Glomerular endothelial cell (primary cell): ENCODE measurements around the gene LELP1. TPM values are rescaled to one million over a fixed set of nuclear protein-coding genes. Genes with fewer than 3 reads are reported as not detected.
A peak's percentile ranks its signal among the peaks of the same experiment; 100 is the strongest.
"Not testable (repeated sequence)": the region's sequence is repeated elsewhere in the genome, so short reads cannot be mapped to it uniquely, and the experiment has no call there.

ENCODE experiments used
- DNase-seq: peaks from one replicate; pipeline ENCODE4 v3.0.0-alpha.2; 2011; ENCODE audit warnings: low read depth, low spot score; ENCODE audit errors: extremely low read depth
- total RNA-seq: library from RNA; depleted of rRNA; stranded (reverse); fragments of >200 nt; gene quantifications from 2 replicates; pipeline ENCODE4 v1.2.3, GENCODE V29; 2015

Gene LELP1
- not detected in 2 replicates for total RNA-seq

DNA sequence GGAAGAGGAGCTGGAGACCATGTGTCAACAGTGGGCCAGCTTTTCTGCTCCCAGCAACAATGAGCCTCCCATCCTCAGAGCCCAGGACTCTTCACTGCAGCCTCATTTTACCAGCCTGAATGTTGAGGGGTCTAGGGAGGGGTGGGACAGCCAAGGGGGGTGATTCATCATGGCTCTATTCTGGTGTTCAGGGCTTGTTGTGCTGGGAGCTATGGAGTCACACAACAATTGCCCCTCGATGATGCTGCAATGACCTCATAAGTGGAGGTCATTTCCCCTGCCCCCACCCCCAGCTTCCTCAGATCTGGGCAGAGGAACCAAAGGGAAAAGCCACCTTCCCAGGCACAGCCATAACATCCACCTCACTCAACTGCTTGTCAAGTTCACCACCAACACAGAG, at the start of gene LELP1:
TSS of gene LELP1 (plus strand) at position 301 of the 400 bp plus-strand sequence. CDS start 1,278 bp downstream, outside the sequence.
- no peak for DNase-seq

DNA sequence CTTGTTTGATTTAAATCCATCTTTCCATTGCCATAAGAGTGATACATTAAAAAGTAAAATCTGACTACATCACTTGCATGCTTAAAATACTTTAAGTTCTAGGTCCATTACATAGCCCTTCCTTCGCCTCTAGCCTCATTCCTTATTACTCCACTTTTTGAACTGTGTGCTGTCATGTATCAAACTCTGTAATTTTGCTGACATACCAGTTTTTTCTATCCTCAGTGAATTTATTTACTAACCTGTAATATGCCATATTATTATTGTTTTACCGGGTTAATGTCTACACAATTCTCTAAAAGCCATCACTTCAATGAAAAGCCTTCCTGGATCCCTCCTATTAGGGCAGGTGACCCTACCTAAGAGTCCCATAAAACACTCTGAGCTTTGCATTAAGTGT, 47.7 kb upstream of the LELP1 start:
- no peak for DNase-seq

DNA sequence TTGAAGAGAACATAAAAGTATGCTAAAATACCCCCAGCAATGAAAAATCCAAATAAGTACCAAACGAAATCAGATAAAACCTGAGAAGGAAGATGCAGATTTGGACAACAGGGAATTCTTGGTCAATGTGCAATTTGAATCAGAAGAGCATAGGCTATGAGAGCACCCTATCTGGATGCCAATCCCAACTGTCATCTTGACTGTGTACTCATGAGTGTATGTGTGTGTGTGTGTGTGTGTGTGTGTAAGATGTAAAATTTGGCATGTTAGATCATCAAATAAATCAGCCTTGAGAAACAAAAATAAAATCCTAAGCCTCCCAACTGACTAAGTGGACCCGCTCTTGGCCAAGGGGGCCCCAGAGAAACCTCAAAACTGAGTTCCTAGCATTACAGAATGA, 34.5 kb upstream of the LELP1 start:
- no peak for DNase-seq

DNA sequence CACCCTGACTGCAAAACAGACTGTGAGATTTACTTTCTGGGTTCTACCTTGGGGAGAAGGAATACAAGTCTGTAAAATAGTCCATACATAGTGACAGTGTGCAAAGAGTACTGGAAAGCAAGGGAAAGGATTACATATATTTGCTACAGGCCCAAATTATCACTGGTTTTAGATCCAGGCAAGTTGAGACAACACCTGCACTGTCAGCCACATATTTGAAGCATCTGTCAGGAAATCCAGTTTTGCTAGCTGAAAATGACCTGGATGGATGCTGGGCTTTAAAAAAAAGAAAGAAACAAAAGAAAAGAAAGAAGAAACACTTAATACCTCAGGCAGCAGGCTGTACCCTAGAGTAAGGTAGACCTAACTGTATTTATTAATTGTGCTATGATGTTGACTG, 28.6 kb upstream of the LELP1 start:
- no peak for DNase-seq

DNA sequence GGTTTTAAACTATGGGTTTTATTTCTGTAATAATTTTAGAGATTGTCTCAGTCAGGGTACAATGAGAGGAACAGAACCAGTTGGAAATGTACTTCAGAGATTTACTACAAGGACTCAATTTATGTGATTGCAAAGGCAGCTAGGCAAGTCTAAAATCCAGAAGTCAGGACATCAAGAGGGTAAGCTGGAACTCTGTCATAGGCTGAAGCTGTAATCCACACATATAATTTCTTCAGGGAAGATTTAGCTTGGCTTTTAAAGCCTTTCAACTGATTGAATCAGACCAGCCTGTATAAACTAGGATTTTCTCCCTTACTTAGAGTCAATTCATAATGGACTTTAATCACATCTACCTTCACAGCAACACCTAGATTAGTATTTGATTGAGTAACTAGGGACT, 24.3 kb upstream of the LELP1 start:
- no peak for DNase-seq

DNA sequence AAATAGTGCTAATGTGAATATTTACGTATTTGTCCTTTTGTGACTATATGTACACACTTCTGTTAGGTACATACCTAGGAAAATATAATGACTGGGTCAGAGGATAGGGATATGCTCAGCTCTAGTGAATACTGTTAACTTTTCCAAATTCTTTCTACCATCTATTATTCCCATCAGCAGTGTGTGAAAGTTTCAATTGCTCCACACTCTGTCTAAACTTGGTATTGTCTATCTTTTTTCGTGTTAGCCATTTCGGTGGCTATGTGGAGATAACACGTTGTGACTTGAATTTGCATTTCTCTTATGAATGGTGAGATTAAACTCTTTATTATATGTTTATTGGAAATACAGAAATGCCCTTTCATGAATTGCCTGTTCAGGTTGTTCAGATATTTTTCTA, 22.7 kb upstream of the LELP1 start:
- no peak for DNase-seq

DNA sequence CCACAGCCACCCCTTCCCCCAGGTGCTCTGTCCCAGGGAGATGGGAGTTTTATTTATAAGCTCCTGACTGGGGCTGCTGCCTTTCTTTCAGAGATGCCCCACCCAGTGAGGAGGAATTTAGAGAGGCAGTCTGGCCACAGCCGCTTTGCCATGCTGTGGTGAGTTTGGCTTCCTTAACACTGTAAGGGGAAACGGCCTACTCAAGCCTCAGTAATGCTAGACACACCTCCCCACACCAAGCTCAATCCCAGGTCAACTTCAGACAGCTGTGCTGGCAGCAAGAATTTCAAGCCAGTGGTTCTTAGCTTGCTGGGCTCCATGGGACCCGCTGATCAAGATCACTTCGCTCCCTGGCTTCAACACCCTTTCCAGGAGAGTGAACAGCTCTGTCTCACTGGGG, 14.9 kb upstream of the LELP1 start:
- DNase-seq: not testable (repeated sequence)

DNA sequence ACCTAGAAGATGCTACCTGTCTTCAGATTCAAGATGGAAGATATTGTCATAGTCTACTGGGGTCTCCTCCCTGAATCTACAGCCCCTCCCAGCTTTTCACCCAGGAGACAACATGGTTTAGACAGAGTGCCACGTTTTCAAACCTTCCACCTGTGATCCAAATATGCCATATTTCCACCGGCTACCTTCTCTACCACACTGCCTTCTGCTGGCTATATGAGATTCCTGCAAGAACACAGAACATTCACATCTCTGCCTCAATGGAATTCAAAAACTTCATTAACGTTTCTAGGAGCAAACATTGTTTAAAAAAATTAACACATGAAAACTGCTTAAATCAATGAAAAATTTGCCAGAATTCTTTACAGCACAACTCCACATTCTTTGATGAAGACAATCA, 12.9 kb upstream of the LELP1 start:
- no peak for DNase-seq

DNA sequence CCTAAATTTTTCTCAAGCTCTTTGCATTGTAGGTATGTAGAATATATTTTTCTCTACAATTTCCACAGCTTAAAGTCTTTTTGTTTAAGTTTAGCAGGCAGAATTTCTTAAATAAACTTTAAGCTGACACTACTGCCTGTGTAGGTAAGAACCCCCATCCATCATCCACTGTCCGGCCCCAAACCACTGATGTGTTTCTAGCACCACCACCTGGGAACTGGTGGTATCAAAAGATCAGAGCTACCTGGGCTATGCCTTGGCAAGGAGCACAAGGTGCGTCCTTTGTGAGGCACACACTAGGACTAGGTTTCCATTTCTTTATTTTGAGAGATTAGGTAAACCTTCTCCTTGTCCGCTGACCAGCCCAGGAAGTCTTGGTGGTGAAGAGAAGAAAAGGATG, 10.5 kb upstream of the LELP1 start:
- DNase-seq: no peak

DNA sequence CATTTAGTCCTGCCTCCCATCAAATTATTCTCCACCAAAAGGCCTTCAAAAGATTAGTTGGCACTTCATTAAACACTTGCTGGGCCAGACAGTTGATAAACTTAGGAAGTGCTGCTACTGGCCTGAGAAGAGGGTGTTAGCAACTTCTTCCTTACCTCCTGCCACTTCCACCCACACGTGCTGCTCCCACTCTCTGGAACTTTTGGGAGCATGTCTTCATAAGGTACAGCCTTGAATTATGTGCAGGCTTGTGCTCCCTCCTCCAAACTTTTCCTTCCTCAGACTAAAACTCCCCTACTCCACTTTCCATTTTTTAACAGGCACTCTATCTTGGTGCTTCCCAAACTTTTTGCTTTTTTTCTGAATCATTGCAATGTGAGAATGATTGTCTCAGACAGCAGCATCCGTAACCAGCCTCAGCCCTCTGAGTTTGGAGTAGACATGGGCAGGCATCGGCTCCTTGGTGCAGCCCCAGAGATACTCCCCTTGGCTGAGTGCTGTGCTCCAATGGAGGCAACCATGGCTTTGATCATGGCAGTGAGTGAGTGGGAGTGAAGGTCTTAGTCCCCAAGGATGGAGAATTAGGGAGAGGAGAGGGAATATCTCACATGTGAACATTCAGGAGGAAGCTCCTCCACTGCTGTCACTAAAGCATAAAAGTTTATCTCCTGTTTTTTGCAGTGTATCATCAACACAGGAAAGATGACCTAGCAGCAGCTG, 8.7 kb upstream of the LELP1 start:
- DNase-seq: no peak

DNA sequence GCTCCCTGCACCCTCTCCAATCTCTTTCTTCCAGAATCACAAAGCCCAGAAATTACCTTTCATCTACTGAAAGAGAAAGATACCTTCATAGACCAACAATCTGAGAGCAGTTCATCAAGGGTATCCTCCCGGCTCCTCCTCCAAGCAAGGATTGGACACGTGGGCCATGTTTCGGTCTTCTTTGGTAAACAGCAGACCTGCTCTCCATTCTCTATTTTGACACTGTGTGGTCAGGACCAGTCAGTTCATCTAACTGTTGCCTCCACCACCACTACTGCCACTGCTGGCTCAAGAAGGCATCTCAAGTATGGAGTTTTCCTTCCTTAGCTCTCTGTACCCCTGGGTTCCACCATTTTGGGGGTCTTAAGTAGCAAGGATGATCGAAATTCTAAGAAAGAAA, 8.0 kb upstream of the LELP1 start:
- no peak for DNase-seq

DNA sequence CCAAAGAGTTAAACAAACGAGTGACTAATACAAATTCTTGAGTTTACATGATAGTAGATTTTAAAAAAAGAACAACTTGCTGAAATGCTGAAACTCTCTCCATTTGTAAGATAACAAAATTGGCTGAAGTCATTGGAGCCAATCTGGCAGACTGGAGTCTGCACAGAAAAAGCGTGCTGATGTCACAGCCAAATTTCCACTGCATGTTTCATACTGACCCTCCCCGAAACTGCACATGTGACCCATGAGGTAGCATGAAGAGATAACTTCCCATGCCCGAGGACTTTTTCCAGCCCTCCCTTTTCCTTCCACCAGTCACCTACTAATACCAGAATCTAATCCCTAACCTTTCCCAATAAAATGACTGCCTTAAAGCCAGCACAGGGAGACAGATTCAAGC, 1.2 kb upstream of the LELP1 start:
- no peak for DNase-seq

DNA sequence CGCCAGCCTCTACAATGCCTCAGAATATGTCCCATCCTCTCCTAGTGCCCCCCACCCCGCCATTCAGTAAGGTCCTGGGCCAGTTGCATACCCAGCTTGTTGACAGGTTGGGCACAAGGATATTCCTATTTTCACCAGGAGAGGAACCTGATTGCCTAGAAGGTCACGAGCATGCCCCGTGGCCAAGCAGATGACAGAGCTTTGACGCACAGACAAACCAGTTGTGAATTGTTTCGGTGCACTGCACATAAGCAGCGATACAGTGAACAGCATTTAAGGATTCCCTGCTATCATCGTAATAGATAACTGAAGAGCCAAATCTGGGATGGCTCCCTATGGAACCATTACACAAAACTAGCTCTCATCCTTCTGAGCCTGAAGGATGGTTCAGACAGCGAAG, 3.4 kb downstream of the LELP1 start:
- no peak for DNase-seq

DNA sequence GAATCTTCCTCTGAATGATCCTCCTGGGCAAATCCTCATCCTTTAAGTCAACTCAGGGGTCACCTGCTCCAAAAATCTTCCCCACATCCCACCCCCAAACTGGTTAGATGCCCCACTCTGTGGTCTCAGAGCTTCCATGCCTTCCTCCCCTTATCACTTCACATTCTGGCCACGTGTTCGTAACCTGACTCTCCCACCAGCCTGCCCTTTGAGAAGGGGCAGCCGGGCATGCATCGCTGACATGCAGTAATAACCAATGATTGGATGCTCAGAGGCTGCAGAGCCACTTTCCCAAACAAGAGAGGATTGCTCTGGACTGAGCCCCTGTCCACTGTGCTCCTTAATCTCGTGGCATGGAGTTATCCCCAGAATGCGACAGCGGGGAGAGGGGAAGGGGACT, 7.0 kb downstream of the LELP1 start:
- DNase-seq: no peak

DNA sequence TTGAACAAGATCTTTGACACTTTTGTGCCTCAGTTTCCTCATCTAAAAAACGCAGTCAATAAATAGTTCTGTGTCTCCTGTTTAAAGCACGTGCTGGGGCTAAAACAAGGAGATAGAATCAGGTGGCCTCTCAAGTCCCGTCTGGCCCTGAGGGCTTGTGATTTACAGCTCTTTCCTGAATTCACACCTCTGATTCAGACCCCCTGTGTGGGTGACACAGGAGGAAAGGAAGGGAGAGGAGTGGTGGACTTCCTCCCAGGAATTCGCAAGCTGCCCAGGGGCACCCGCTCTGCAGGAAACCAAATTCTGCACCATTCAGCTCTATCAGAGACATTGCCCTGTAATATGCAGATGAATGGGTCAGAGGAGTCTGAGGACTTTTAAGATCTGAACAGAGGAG, 9.0 kb downstream of the LELP1 start:
- no peak for DNase-seq

DNA sequence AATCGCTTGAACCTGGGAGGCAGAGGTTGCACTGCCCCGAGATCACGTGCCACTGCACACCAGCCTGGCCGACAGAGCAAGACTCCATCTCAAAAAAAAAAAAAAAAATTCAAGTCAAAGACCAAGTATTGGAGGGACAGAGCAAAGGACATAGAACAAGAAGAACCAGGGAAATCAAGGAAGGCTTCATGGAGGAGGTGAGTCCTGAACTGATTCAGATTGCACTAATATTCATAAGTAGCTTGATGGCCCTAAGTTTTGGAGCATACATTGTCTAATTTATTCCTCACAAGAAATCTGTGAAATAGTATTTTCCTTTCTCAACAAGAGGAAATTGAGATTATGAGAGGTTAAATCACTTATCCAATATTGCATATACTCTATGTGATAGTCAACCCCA, 10.3 kb downstream of the LELP1 start:
- DNase-seq: no peak

DNA sequence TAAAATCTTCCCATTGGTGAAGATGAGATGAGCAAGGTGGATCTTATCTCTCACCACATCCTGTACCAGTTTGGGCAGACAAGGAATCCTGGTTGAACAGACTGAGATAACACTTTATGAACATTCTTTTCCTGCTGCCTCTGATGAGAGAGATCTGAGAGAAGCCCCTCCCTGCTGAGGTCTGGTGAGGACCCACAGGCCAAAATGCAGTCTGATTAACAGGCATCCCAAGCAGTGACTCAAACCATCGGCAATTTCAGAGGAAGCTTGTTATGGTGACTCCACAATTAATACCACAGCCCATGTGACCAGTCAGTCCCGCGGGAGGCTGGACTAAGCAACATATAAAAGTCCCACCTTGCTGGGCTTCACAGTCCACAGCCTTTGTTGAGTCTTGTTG, 14.0 kb downstream of the LELP1 start, which contains the start of gene PRR9:
TSS of gene PRR9 (plus strand) at position 373 of the 400 bp plus-strand sequence. CDS start 561 bp downstream, outside the sequence.
- DNase-seq: no peak

DNA sequence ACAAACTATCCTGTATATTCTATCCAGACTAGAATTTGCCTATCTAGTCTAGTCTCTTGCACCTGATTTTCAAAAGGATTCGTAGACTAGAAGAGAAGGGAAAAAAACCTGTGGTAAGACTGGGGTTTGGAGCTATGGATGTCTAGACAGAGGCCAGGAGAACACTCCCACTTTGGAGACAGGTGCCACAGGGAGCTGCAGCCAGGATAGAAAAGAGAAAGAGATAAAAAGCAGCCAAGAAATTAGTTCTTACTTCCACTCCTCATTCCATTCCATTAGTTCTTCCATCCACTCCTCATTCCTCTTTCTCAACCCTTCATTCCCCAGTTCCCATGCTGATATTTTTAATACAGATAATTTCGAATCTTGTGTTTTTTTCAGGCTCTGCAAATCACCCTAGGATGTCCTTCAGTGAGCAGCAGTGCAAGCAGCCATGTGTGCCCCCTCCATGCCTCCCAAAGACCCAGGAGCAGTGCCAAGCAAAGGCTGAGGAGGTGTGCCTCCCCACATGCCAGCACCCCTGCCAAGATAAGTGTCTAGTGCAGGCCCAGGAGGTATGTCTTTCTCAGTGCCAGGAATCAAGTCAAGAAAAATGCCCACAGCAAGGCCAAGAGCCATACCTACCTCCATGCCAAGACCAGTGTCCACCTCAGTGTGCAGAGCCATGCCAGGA, 14.7 kb downstream of the LELP1 start:
- no peak for DNase-seq

DNA sequence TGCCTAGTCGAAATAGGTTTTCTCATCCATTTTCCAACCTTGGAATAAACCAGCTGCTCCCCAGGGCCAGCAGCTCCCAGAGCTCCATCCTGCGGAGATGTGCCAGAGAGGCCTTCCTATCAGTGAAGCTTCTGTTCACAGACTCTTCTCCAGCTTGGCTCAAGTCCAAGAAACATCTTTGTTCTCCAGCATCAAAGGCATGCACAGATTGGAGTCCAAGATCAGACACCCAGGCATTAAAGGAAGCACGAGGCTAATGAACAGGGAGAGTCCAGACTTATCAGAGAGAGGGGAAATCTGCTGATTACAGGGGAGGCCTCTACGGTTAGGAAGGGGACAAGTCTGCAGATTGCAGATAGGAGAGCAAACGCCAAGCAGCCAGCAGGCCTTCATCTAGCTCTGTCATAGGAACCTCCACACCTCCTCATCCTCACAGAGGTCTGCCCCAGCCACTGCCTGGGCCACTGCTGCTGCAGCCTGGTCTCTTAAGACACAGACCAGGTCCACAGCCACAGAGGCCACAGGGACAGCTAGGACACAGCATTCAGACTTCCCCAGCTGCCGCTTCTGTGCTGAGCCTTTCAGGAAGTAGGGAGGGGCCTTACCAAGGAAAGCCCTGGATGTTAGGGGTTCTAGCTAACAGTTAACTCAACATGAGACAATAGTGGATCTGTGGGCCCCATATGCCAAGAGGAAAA, 17.5 kb downstream of the LELP1 start:
- DNase-seq: no peak

DNA sequence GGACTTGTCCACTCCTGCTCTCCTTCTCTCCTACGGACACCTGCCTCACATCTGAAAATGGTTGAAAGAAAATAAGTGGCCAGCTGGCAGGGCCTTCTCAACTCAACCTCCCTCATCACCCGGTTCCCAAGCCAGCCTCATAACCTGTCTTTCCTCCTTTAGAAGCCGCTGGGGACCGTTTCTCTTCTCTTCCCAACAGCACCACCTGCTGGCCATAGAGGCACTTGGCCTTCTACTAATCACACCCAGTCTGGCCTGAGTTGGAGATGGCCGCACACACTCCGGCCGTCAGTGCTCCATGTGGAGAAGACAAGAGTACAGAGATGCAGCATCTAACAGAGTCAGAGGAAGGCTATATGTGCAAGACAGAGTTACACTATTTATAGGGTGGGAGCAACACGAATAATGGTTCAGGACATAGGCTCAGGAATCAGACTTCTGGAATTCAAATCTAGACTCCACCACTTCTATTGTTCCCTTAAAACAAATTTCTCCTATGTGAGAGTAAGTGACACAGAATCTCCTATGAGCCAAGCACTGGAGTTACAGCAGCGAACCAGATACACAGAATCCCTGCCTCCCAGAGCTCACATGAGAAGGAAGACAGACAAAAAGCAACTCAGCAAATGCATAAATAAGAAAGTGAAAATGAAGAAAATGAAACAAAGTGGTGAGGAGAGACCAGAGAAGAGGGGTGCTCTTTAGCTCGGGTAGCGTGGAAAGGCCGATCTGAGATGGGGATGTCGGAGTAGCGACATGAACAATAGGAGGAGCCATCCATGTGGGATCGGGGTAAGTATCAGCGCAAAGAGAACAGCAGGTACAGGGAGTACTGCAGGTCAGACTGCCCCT, 20.0 kb downstream of the LELP1 start:
- peak; percentile 2 for DNase-seq

DNA sequence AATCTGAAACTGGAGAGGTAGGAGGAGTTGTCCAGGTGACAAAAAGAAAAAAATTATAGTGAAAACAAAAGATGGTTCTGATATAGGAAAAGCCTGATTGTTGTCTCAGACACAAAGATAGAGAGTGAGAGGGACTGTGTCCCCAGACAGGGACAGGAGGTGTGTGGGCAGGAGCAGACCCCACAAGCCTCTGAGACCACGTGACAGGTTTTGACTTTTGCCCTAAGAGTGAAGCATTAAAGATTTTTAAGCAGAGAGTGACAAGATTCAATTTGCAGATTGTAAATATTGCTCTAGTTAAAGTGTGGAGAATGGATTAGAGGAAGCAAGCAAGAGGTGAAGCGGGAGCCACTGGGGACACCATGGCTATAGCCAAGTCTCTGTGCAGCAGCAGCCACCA, 24.6 kb downstream of the LELP1 start:
- no peak for DNase-seq
